Panc1 (cell line): Measurements from ENCODE around the gene N4BP3. TPM values are rescaled to one million over a fixed set of nuclear protein-coding genes. Genes with fewer than 3 reads are reported as not detected.
A peak's percentile ranks its signal among the peaks of the same experiment; 100 is the strongest.

Source experiments
- ATAC-seq: fragments of 200-7000 bp; cut with Tn5 transposase; 2 replicates; pipeline ENCODE4 v1.9.1; 2020; ENCODE audit warnings: mild to moderate bottlenecking, moderate library complexity
- BruUV-seq: library from RNA; stranded (reverse); fragments of 400-500 nt; replicated peaks from 2 replicates; lab custom pipeline; 2021; lab: Mats Ljungman, UMichigan
- CTCF ChIA-PET: fragments of 300-600 bp; sonication (Branson Sonifier 250); formaldehyde crosslinking; loops from one replicate; lab custom pipeline; 2022; ENCODE audit warnings: antibody characterized with exemption; lab: Charles Lee
- POLR2A ChIA-PET: fragments of 300-600 bp; sonication (Branson Sonifier 250); formaldehyde crosslinking; loops from one replicate; lab custom pipeline; 2022; ENCODE audit warnings: antibody characterized with exemption; lab: Charles Lee
- DNase-seq: peaks from one replicate; pipeline ENCODE4 v3.0.0-alpha.2; 2010; ENCODE audit warnings: low read depth, low spot score
- H3K27ac ChIP-seq: 2 replicates; pipeline ENCODE4 v1.5.1; 2011; ENCODE audit warnings: mild to moderate bottlenecking, low read length, inconsistent platforms
- H3K27me3 ChIP-seq: fragments of 200-500 bp; sonication (Bioruptor generic); 2 replicates; pipeline ENCODE4 v1.6.0; 2014; ENCODE audit warnings: low read length, inconsistent platforms; ENCODE audit not compliant: control insufficient read depth, insufficient read depth
- H3K36me3 ChIP-seq: fragments of 200-500 bp; sonication (Bioruptor generic); 2 replicates; pipeline ENCODE4 v1.5.1; 2014; ENCODE audit warnings: inconsistent platforms, mild to moderate bottlenecking, low read length, moderate library complexity; ENCODE audit not compliant: control insufficient read depth, insufficient read depth
- H3K4me1 ChIP-seq: 2 replicates; pipeline ENCODE4 v1.5.1; 2011; ENCODE audit warnings: inconsistent platforms, mild to moderate bottlenecking, low read length, moderate library complexity; ENCODE audit not compliant: control insufficient read depth, insufficient read depth
- H3K4me3 ChIP-seq, 2 experiments: 2 replicates each; pipeline ENCODE4 v1.5.1; 2011 to 2012; ENCODE audit warnings: low read depth in 2 of 2, low read length in 2 of 2, mild to moderate bottlenecking in 2 of 2, inconsistent platforms in 1 of 2, moderate library complexity in 1 of 2
- H3K9me3 ChIP-seq: fragments of 200-500 bp; sonication (Bioruptor generic); 2 replicates; pipeline ENCODE4 v1.5.1; 2014; ENCODE audit warnings: low read depth, mild to moderate bottlenecking, inconsistent platforms, low read length, moderate library complexity; ENCODE audit not compliant: control insufficient read depth, insufficient read depth
- POLR2AphosphoS5 ChIP-seq: IDR thresholded peaks from 2 replicates; pipeline ENCODE4 v1.6.1; 2012; ENCODE audit warnings: mild to moderate bottlenecking, low read depth, low read length, moderate library complexity
- REST ChIP-seq, 2 experiments: IDR thresholded peaks; 2 replicates each; pipeline ENCODE4 v1.6.1; 2011 to 2012; ENCODE audit warnings: low read depth in 2 of 2, control low read depth in 1 of 2, low read length in 1 of 2, mild to moderate bottlenecking in 1 of 2, moderate library complexity in 1 of 2; ENCODE audit not compliant: insufficient read depth in 1 of 2
- SIN3A ChIP-seq: IDR thresholded peaks from 2 replicates; pipeline ENCODE4 v1.6.1; 2012; ENCODE audit warnings: low read depth, mild to moderate bottlenecking, low read length, moderate library complexity, borderline replicate concordance; ENCODE audit not compliant: insufficient read depth
- TCF7L2 ChIP-seq: IDR thresholded peaks from 2 replicates; pipeline ENCODE4 v1.6.1; 2011; ENCODE audit warnings: mild to moderate bottlenecking, low read depth, low read length, inconsistent platforms
- in situ Hi-C: cut with HindIII; loops from 2 replicates; pipeline ENCODE4 v1.10.0; 2016; ENCODE audit warnings: low sequenced_read_pairs, low pct_unique_long_range_greater_than_20kb
- intact Hi-C: fragments of 100-400 bp; cut with micrococcal nuclease; formaldehyde crosslinking; loops from one replicate; pipeline ENCODE4 v1.10.0; 2022; ENCODE audit not compliant: unreplicated experiment
- total RNA-seq: library from RNA; stranded (reverse); gene quantifications from one replicate; pipeline ENCODE4 v1.2.1, GENCODE V29; 2021; ENCODE audit not compliant: unreplicated experiment
- TF ChIP-seq, protein P1 (sequence below): fragments of 450-650 bp; IDR thresholded peaks from 2 replicates; pipeline ENCODE4 v1.5.1; 2017; ENCODE audit warnings: mild to moderate bottlenecking

Gene N4BP3
- total RNA-seq, 1 experiment from 2014 or later: 2.3 TPM

GRCh38 chr5:178145965-178146820 lies 32.9 kb downstream of the N4BP3 start:
- ChIA-PET CTCF (interaction anchor here (0.7 to 1.5 kb wide), 5 partner anchors 25 to 85 kb away, joined by 3 to 9 read pairs (median 4); no protein-coding TSS in a partner anchor), POLR2A (no interaction called here)
- in situ Hi-C loops: no loop called here
- ATAC-seq (peak; percentile 88), DNase-seq (peak; percentile 47)
- no TSS peak for BruUV-seq
- H3K9me3 ChIP-seq: no peaks in the 10 kb centered on the region
- no peak for TF ChIP-seq REST (IDR thresholded peaks at IDR 0.05; ENCODE audit: insufficient read depth in 1 of 2, low read depth in 2 of 2, low read length in 1 of 2)
- TF ChIP-seq, protein P1, sequence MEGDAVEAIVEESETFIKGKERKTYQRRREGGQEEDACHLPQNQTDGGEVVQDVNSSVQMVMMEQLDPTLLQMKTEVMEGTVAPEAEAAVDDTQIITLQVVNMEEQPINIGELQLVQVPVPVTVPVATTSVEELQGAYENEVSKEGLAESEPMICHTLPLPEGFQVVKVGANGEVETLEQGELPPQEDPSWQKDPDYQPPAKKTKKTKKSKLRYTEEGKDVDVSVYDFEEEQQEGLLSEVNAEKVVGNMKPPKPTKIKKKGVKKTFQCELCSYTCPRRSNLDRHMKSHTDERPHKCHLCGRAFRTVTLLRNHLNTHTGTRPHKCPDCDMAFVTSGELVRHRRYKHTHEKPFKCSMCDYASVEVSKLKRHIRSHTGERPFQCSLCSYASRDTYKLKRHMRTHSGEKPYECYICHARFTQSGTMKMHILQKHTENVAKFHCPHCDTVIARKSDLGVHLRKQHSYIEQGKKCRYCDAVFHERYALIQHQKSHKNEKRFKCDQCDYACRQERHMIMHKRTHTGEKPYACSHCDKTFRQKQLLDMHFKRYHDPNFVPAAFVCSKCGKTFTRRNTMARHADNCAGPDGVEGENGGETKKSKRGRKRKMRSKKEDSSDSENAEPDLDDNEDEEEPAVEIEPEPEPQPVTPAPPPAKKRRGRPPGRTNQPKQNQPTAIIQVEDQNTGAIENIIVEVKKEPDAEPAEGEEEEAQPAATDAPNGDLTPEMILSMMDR: peak; percentile 93
- no peaks in the 10 kb centered on the region for H3K4me1 ChIP-seq
- intact Hi-C loops: loop anchor here (1.0 kb wide), 1 partner anchor 70 kb away; no protein-coding TSS in a partner anchor
- H3K27me3 ChIP-seq: no peaks in the 10 kb centered on the region
- no peaks in the 10 kb centered on the region; the same call in 1 of the 2 replicates for H3K36me3 ChIP-seq
- H3K27ac ChIP-seq: no peak overlapping the region
- H3K4me3 ChIP-seq: no peak overlapping the region

- H3K27me3 ChIP-seq: no peaks in the 10 kb centered on the region
- peaks cover 3% of the 10 kb centered on the region for H3K4me1 ChIP-seq
- no peak for TF ChIP-seq TCF7L2
- TF ChIP-seq, protein P1: no peak
- no peak for TF ChIP-seq SIN3A
- TF ChIP-seq POLR2AphosphoS5: no peak
- TF ChIP-seq REST (IDR thresholded peaks at IDR 0.05; ENCODE audit: insufficient read depth in 1 of 2, low read depth in 2 of 2, low read length in 1 of 2): no peak
- intact Hi-C loops: no loop called here
- peaks cover 2% of the 10 kb centered on the region for H3K36me3 ChIP-seq
- DNase-seq (no peak), ATAC-seq (no peak)
- no peak overlapping the region for H3K4me3 ChIP-seq
- BruUV-seq: no TSS peak
- POLR2A ChIA-PET: no interaction called here
- in situ Hi-C loops: no loop called here
- CTCF ChIA-PET: no interaction called here
- H3K9me3 ChIP-seq: no peaks in the 10 kb centered on the region
- no peak overlapping the region for H3K27ac ChIP-seq
Measured at GRCh38 chr5:178147406-178147805, 34.1 kb downstream of the N4BP3 start.
